Transverse colon (tissue), 4 donors: Measurements from ENCODE around the gene GMCL1.

Experiments used
- POLR2A ChIP-seq: fragments of 450-650 bp; IDR thresholded peaks from one replicate; pipeline ENCODE4 v1.6.1; 2016; ENCODE audit warnings: antibody characterized with exemption, mild to moderate bottlenecking, moderate library complexity
- POLR2AphosphoS5 ChIP-seq, 3 donors: sonication (generic); formaldehyde crosslinking; IDR thresholded peaks; one replicate each; pipeline ENCODE4 v1.6.1; 2016; ENCODE audit warnings: antibody characterized with exemption in 3 of 3
- TF ChIP-seq, protein P1 (sequence below), 5 experiments: fragments of 200-600 bp in 3 of 5; fragments of 450-650 bp in 2 of 5; sonication (generic) in 3 of 5; IDR thresholded peaks; 1 replicate in 2 of 5; 2 replicates in 3 of 5; pipeline ENCODE4 v1.5.1; 2016 to 2017; ENCODE audit warnings: antibody characterized with exemption in 5 of 5, inconsistent platforms in 3 of 5, mild to moderate bottlenecking in 2 of 5, moderate library complexity in 1 of 5

DNA sequence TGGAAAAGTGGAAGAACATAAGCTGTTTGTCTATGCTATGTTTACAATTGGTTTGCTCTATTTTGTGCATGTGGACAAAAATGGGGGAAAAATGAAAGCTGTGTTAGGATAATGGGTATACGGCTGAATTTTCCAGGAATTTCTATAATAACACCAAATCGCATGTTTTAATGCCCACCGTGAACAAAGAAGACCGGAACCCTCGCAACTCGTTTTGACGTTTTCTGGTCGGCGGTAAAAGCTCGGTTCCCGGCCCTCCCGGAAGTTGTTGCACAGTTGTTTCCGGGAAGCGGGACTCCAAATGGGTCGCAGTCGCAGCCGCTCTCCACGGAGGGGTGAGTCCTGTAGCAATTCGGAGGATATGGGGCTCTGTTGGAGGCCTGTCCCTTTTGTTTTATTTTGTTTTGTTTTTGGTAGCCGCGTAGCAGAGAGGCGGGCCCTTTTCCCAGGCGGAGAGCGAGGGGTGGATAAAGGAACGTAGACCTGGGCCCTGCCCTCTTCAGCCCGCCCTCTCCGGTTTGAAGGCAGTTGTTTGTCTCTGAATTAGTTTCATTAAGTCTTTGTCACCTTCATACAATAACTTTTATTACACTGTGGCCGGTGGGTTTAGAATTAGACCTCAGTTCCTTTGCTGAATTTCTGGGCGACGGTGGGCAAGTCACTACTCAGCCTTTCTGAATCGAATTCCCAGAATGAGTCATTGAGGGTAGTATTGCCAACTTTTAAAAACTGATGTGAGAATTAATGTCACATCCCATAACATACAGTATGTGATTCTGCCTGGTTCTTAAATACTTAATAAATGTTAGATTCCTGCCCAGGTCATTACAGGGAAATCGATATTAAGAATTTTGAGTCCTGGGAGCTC lies 64.5 kb downstream of the GMCL1 start, which contains the start of gene SNRNP27:
- TF ChIP-seq, protein P1, sequence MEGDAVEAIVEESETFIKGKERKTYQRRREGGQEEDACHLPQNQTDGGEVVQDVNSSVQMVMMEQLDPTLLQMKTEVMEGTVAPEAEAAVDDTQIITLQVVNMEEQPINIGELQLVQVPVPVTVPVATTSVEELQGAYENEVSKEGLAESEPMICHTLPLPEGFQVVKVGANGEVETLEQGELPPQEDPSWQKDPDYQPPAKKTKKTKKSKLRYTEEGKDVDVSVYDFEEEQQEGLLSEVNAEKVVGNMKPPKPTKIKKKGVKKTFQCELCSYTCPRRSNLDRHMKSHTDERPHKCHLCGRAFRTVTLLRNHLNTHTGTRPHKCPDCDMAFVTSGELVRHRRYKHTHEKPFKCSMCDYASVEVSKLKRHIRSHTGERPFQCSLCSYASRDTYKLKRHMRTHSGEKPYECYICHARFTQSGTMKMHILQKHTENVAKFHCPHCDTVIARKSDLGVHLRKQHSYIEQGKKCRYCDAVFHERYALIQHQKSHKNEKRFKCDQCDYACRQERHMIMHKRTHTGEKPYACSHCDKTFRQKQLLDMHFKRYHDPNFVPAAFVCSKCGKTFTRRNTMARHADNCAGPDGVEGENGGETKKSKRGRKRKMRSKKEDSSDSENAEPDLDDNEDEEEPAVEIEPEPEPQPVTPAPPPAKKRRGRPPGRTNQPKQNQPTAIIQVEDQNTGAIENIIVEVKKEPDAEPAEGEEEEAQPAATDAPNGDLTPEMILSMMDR (IDR thresholded peaks at IDR 0.05): peak in 1 of 5 experiments; percentile 9
- TF ChIP-seq POLR2AphosphoS5 (IDR thresholded peaks at IDR 0.05) (peak; percentile 27 to 72 (median 62)), POLR2A (peak; percentile 57)
